ENCODE results near the gene ADGRG1. TPM values are rescaled to one million over a fixed set of nuclear protein-coding genes. Genes with fewer than 3 reads are reported as not detected.

The ADGRG1 gene
- polyA plus RNA-seq, 3 donors, result 68.7 to 76.1 (median 75.6) TPM

DNA sequence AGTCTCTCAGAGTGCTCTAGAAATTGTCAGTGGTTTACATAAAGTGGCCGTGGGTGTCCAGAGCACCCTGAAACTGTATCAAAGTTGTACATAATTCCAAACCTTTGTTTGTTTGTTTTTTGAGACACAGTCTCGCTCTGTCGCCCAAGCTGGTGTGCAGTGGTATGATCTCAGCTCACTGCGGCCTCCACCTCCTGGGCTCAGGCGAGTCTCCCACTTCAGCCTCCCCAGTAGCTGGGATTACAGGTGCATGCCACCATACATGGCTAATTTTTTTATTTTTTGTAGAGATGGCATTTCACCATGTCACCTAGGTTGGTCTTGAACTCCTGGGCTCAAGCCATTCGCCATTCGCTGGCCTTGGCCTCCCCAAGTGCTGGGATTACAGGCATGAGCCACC is 24.3 kb upstream of the ADGRG1 start:
- no peak for DNase-seq (ENCODE audit: low read depth in 3 of 3, low spot score in 2 of 3)

DNA sequence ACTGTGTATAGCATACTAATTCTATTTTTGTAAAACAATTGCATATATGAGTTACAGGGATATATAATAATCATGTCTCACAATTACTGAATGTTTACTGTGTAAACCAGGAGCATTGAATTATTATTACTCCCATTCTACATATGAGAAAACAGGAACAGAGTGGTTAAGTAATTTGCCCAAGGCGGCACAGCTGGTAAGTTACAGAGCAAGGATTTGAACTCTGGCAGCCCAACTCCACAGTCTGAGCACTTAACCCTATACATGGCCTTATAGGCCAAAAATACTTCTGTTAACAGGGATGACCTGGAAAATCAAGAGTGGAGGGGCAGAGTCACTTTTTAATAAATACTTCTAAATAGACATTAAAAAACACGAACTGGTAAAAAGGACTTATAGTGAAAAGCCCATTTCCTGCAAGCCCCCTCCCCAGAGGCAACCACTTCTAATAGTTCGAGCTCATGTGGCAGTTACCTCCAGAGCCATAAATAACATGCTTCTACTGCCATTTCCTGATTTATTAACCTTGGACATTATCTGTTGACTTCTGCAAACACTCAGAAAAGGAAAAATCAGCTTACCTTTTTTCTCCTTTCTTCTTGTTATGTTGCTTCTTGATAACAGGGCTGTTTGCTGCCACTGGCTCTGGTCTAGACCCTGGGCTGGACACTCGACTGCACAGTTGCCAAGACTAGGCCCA is 22.1 kb upstream of the ADGRG1 start:
- DNase-seq (ENCODE audit: low read depth in 3 of 3, low spot score in 2 of 3), result no peak

DNA sequence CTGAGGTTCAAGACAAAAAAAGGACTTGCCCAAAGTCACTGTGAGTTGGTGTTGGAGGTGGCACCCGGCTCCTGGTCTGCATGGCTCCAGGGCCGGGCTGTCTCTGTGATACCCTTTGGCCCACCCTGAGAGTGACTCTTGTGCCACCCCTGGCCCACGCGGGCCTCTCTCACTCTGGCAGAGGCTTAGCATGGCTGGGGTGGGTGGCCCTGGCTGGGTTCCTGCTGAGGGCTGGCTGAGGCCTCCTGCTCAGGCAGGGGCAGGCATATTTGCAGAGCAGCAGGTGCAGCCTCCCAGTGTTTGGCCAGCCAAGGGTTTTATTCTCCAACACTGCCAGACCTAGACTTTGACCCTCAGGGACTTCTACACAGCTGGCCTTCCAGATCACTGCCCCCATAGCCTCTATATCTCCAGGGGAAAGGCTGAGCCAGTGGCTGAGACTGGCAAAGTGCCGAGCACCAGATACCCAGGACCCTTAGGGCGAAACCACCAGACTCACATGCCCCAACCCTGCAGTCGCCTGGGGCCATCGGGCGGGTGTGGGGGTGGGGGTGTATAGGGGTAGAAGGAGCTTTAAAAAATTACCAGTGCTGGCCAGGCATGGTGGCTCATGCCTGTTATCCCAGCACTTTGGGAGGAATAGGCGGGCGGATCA is 21.5 kb upstream of the ADGRG1 start:
- DNase-seq (ENCODE audit: low read depth in 3 of 3, low spot score in 2 of 3), result no peak

- no peak for DNase-seq (ENCODE audit: low read depth in 3 of 3, low spot score in 2 of 3)
Observed at GRCh38 chr16:57607676-57608461, 20.6 kb upstream of the ADGRG1 start.

DNA sequence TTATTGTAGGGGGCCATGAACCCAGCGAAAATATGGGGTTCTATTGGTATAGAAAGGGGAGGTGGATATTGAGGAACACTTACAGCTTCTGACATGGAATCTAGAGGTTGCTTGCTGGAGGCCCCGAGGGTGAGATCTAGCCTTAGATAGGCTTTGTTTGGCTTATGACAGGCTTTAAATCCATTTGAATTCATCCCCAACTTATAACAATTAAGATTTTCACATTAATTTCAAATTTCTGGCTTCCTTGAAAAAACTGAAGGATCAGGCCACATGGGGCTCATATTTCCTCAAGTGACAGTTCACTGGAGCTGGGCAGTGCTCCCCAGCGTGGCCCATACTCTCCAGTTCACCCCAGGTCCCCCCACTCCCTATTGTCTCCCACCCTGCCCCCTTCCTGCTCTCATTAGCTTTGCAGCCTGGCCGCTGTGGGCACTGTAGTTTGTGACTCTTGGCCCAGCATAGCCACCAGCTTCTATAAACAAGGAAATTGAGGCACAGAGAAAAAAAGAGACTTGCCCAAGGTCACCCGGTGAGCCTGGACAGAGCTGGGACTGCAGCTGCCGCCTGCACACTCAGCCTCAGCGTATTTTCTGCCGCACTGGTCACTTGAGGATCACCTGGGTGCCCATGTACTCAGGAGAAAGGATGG is 19.8 kb upstream of the ADGRG1 start:
- no peak for DNase-seq (ENCODE audit: low read depth in 3 of 3, low spot score in 2 of 3)

GRCh38 chr16:57609541-57610401 is 18.7 kb upstream of the ADGRG1 start:
- DNase-seq (ENCODE audit: low read depth in 3 of 3, low spot score in 2 of 3), result no peak

- DNase-seq (ENCODE audit: low read depth in 3 of 3, low spot score in 2 of 3), result no peak
Observed at GRCh38 chr16:57610611-57611010, 17.8 kb upstream of the ADGRG1 start.

GRCh38 chr16:57611181-57611580 is 17.2 kb upstream of the ADGRG1 start:
- DNase-seq (ENCODE audit: low read depth in 3 of 3, low spot score in 2 of 3), result no peak

GRCh38 chr16:57611706-57612105 is 16.7 kb upstream of the ADGRG1 start:
- DNase-seq (ENCODE audit: low read depth in 3 of 3, low spot score in 2 of 3), result no peak

GRCh38 chr16:57612494-57612893 is 15.9 kb upstream of the ADGRG1 start:
- DNase-seq (ENCODE audit: low read depth in 3 of 3, low spot score in 2 of 3), result no peak

DNA sequence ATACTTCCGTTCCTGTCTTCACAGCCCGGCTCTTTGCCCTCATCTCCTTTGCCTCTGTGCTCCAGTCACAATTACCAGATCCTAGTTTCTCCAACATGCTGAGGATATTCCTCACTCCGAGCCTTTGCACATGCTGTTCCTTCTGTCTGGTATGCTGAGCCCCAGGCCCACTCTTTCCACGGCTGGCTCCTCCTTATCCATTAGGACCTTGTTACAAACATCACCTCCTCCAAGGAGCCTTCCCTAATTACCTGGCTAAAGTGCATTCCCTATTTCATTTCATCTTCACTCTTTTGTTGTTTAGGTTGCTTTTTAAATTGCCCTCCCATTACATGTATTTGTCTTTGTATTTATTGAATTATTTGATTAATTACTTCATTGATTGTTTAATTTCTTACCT is 14.9 kb upstream of the ADGRG1 start:
- no peak for DNase-seq (ENCODE audit: low read depth in 3 of 3, low spot score in 2 of 3)

DNA sequence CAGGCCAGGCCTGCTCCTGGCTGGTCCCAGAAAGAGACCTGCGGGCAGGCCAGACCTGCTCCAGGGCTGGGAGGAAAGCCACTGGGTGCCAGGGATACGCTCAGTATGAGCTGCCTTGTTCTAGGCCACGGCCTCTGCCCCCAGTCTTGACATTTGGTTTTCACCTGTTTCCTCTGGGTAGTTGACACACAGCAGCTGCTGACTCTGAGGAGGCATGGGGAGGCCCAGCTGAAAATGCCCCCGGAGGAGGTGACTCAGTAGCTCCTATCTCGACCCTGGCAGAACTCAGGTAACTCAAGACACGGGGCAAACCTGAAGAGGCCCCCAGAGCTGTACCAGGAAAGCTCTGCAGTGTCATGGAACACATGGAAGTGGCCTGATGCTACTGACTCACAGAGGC is 13.9 kb upstream of the ADGRG1 start:
- no peak for DNase-seq (ENCODE audit: low read depth in 3 of 3, low spot score in 2 of 3)

DNA sequence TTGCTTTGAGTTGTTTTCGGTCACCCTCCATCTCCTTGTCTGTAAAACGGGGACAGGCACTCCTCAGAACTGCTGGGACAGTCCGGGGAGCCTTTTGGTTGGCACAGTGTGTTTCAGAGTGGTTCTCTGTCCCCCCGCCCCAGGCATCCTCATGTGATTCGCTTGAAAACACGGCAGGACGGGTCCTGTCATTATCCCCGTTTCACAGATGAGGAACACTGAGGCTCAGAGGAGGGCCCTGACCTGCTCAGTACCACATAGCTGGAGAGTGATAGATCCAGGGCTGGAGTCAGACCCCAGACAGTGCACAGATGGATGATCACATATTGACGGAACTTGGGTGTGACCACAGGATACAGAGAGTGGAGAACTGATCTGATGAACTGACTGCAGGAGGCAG is 13.5 kb upstream of the ADGRG1 start:
- no peak for DNase-seq (ENCODE audit: low read depth in 3 of 3, low spot score in 2 of 3)

- no peak for DNase-seq (ENCODE audit: low read depth in 3 of 3, low spot score in 2 of 3)
Observed at GRCh38 chr16:57615813-57616212, 12.6 kb upstream of the ADGRG1 start.

DNA sequence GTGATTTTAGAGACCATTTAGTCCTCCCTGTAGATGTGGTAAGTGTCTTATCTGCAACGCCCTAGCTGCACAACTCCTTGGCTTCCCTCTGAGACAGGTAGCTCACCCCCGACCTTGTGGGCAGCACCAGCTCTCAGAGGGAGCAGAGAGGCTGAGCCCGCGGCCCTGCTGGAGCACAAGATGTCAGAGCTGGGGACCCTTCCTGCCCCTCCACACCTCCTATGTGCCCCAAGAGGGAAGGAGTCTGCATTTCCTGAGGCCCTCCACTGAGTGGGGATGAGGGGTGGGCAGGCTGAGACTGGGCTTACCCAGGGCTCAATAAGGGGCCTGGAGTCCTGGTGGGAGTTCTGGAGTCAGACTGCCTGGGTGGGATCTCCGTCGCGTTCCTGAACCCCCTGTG is 12.2 kb upstream of the ADGRG1 start:
- DNase-seq (ENCODE audit: low read depth in 3 of 3, low spot score in 2 of 3), result no peak

GRCh38 chr16:57616876-57617275 is 11.6 kb upstream of the ADGRG1 start:
- DNase-seq (ENCODE audit: low read depth in 3 of 3, low spot score in 2 of 3), result no peak

- no peak for DNase-seq (ENCODE audit: low read depth in 3 of 3, low spot score in 2 of 3)
Observed at GRCh38 chr16:57617604-57618111, 10.8 kb upstream of the ADGRG1 start.

DNA sequence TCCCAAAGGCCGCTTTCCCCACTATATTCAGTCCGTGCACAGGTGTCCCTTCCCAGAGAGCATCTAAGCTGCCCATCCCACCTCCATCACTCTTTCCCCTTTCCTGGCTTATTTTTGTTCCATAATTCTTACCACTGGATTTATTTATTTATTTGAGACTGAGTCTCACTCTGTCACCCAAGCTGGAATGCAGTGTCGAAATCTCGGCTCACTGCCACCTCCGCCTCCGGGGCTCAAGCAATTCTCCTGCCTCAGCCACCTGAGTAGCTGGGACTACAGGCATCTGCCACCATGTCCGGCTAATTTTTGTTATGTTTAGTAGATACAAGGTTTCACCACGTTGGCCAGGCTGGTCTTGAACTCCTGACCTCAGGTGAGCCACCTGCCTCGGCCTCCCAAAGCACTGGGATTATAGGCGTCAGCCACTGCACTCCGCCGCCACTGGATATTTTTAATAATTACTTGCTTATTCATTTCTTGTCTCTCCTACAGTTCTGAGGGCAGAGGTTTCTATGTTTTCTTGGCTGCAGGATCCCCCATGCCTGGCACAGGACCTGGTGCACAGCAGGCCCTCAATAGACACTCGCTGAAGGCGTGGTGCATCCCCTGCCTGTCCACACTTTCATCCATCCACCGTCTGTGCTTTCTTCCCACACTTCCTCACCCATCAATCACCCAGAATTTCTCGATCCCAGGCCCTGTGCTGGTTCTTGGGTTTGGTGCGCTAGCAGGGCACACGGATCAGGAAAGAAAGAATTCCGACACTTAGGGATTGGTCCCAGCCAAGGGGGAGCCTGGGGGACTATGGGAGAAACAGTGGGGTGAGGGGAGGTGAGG is 9.9 kb upstream of the ADGRG1 start:
- no peak for DNase-seq (ENCODE audit: low read depth in 3 of 3, low spot score in 2 of 3)

GRCh38 chr16:57619133-57619605 is 9.3 kb upstream of the ADGRG1 start:
- no peak for DNase-seq (ENCODE audit: low read depth in 3 of 3, low spot score in 2 of 3)

Measured in right renal cortex interstitium (tissue), 3 donors.